ENCODE measurements around the gene PDSS2.

GRCh38 chr6:107488875-107489635, 29.7 kb upstream of the PDSS2 start:
- TF ChIP-seq TAF1 (IDR thresholded peaks at IDR 0.05; ENCODE audit: low read depth) (peak; percentile 48), RAD21 (conservative IDR thresholded peaks at IDR 0.05) (peak; percentile 40), CTCF (IDR thresholded peaks at IDR 0.05; ENCODE audit: poor library complexity, severe bottlenecking) (no peak), EP300 (conservative IDR thresholded peaks at IDR 0.05; ENCODE audit: poor library complexity, severe bottlenecking) (no peak), POLR2AphosphoS5 (IDR thresholded peaks at IDR 0.05) (no peak), EZH2 (IDR thresholded peaks at IDR 0.05; ENCODE audit: borderline replicate concordance, insufficient read depth, low read length, poor library complexity, severe bottlenecking) (no peak), REST (IDR thresholded peaks at IDR 0.05; ENCODE audit: borderline replicate concordance) (no peak), MXI1 (conservative IDR thresholded peaks at IDR 0.05; ENCODE audit: poor library complexity, severe bottlenecking) (peak; percentile 40)
